Suprapubic skin (tissue), 4 donors: ENCODE data around the gene TRIO. TPM values are rescaled to one million over a fixed set of nuclear protein-coding genes. Genes with fewer than 3 reads are reported as not detected.

Source experiments
- DNase-seq, 2 donors: peaks; one replicate each; pipeline ENCODE4 v3.0.0-alpha.2; 2019; ENCODE audit warnings: low spot score in 2 of 2
- H3K27ac ChIP-seq: fragments of 200-600 bp; sonication (generic); one replicate; pipeline ENCODE4 v1.5.1; 2019
- H3K27me3 ChIP-seq: fragments of 200-600 bp; sonication (generic); one replicate; pipeline ENCODE4 v1.5.1; 2019
- H3K36me3 ChIP-seq: fragments of 200-600 bp; sonication (generic); one replicate; pipeline ENCODE4 v1.5.1; 2019
- H3K4me1 ChIP-seq: fragments of 200-600 bp; sonication (generic); one replicate; pipeline ENCODE4 v1.5.1; 2019
- H3K4me3 ChIP-seq: fragments of 200-600 bp; sonication (generic); one replicate; pipeline ENCODE4 v1.5.1; 2019; ENCODE audit warnings: mild to moderate bottlenecking
- H3K9me3 ChIP-seq: fragments of 200-600 bp; sonication (generic); one replicate; pipeline ENCODE4 v1.5.1; 2019
- CTCF ChIP-seq, 2 donors: fragments of 200-600 bp in 1 of 2; fragments of 450-650 bp in 1 of 2; sonication (generic) in 1 of 2; IDR thresholded peaks; one replicate each; pipeline ENCODE4 v1.5.1; 2016 to 2019; ENCODE audit warnings: antibody characterized with exemption in 2 of 2, mild to moderate bottlenecking in 1 of 2, moderate library complexity in 1 of 2
- EP300 ChIP-seq: sonication (generic); formaldehyde crosslinking; IDR thresholded peaks from one replicate; pipeline ENCODE4 v1.6.1; 2017; ENCODE audit warnings: antibody characterized with exemption
- POLR2A ChIP-seq, 2 donors: fragments of 450-650 bp; IDR thresholded peaks; one replicate each; pipeline ENCODE4 v1.6.1; 2017; ENCODE audit warnings: antibody characterized with exemption in 2 of 2, mild to moderate bottlenecking in 2 of 2, moderate library complexity in 2 of 2
- POLR2AphosphoS5 ChIP-seq, 3 donors: sonication (generic); formaldehyde crosslinking; IDR thresholded peaks; one replicate each; pipeline ENCODE4 v1.6.1; 2017; ENCODE audit warnings: antibody characterized with exemption in 3 of 3
- WGBS: methylation state at CpG from one replicate; pipeline ENCODE4 v1.1.5; 2018; 5-methylcytosine and 5-hydroxymethylcytosine counted together
- total RNA-seq, 4 donors: library from RNA; depleted of rRNA; stranded (reverse); fragments of >200 nt; gene quantifications; one replicate each; pipeline ENCODE4 v1.1.0, GENCODE V29; 2016

The TRIO gene
- total RNA-seq, 4 donors from 2014 or later = 62.7 to 159 (median 70.4) TPM

GRCh38 chr5:14504332-14504727 lies 361.2 kb downstream of the TRIO start:
- Histone ChIP-seq H3K36me3 (peaks cover 86% of the 10 kb centered on the region), H3K4me3 (no peak overlapping the region), H3K27me3 (no peaks in the 10 kb centered on the region), H3K4me1 (no peaks in the 10 kb centered on the region), H3K27ac (no peak overlapping the region), H3K9me3 (no peaks in the 10 kb centered on the region)
- WGBS = 90% methylated on average over 7 of the region's 8 CpGs
- no peak for DNase-seq
- no peak for TF ChIP-seq POLR2AphosphoS5 (IDR thresholded peaks at IDR 0.05)
- TF ChIP-seq EP300 = no peak
- TF ChIP-seq CTCF (IDR thresholded peaks at IDR 0.05) = no peak
- no peak for TF ChIP-seq POLR2A (IDR thresholded peaks at IDR 0.05)

GRCh38 chr5:14504816-14505215 lies 361.7 kb downstream of the TRIO start:
- Histone ChIP-seq H3K27ac (no peak overlapping the region), H3K9me3 (no peaks in the 10 kb centered on the region), H3K4me1 (no peaks in the 10 kb centered on the region), H3K36me3 (peaks cover 81% of the 10 kb centered on the region), H3K27me3 (no peaks in the 10 kb centered on the region), H3K4me3 (no peak overlapping the region)
- no peak for DNase-seq
- TF ChIP-seq POLR2AphosphoS5 (IDR thresholded peaks at IDR 0.05) (no peak), CTCF (IDR thresholded peaks at IDR 0.05) (no peak), POLR2A (IDR thresholded peaks at IDR 0.05) (no peak), EP300 (no peak)
- 93% methylated on average over 10 of the region's 11 CpGs for WGBS

GRCh38 chr5:14505310-14506139 lies 362.4 kb downstream of the TRIO start:
- DNase-seq = no peak
- no peaks in the 10 kb centered on the region for H3K9me3 ChIP-seq
- TF ChIP-seq EP300 (no peak), POLR2A (IDR thresholded peaks at IDR 0.05) (no peak), POLR2AphosphoS5 (IDR thresholded peaks at IDR 0.05) (no peak), CTCF (IDR thresholded peaks at IDR 0.05) (no peak)
- H3K27me3 ChIP-seq = no peaks in the 10 kb centered on the region
- H3K27ac ChIP-seq = no peak overlapping the region
- peaks cover 76% of the 10 kb centered on the region for H3K36me3 ChIP-seq
- H3K4me1 ChIP-seq = no peaks in the 10 kb centered on the region
- H3K4me3 ChIP-seq = no peak overlapping the region
- WGBS = 92% methylated on average over 21 of the region's 23 CpGs

GRCh38 chr5:14506140-14506538 lies 363.0 kb downstream of the TRIO start:
- TF ChIP-seq EP300 (no peak), POLR2A (IDR thresholded peaks at IDR 0.05) (no peak), CTCF (IDR thresholded peaks at IDR 0.05) (no peak), POLR2AphosphoS5 (IDR thresholded peaks at IDR 0.05) (no peak)

GRCh38 chr5:14506661-14507060 lies 363.5 kb downstream of the TRIO start:
- H3K27me3 ChIP-seq = no peaks in the 10 kb centered on the region
- 90% methylated on average over 15 of the region's 16 CpGs for WGBS
- no peaks in the 10 kb centered on the region for H3K4me1 ChIP-seq
- TF ChIP-seq POLR2AphosphoS5 (IDR thresholded peaks at IDR 0.05) (no peak), POLR2A (IDR thresholded peaks at IDR 0.05) (no peak), EP300 (no peak), CTCF (IDR thresholded peaks at IDR 0.05) (no peak)
- H3K36me3 ChIP-seq = peaks cover 71% of the 10 kb centered on the region
- no peak for DNase-seq
- no peak overlapping the region for H3K27ac ChIP-seq
- no peak overlapping the region for H3K4me3 ChIP-seq
- H3K9me3 ChIP-seq = no peaks in the 10 kb centered on the region

More at GRCh38 chr5:14506140-14506538, 363.0 kb downstream of the TRIO start:
- H3K4me1 ChIP-seq = no peaks in the 10 kb centered on the region
- H3K4me3 ChIP-seq = no peak overlapping the region
- no peaks in the 10 kb centered on the region for H3K9me3 ChIP-seq
- H3K27me3 ChIP-seq = no peaks in the 10 kb centered on the region
- H3K36me3 ChIP-seq = peaks cover 75% of the 10 kb centered on the region
- DNase-seq = no peak
- 82% methylated on average over 7 of the region's 7 CpGs for WGBS
- no peak overlapping the region for H3K27ac ChIP-seq
